DND-41 (cell line): Measurements from ENCODE around the gene PTPRN.

Experiments
- ATAC-seq: fragments of 200-7000 bp; cut with Tn5 transposase; 3 replicates; pipeline ENCODE4 v1.9.1; 2021; ENCODE audit warnings: low read depth; ENCODE audit not compliant: insufficient read depth
- DNase-seq: peaks from one replicate; pipeline ENCODE4 v3.0.0-alpha.2; 2020
- H2AFZ ChIP-seq: 2 replicates; pipeline ENCODE4 v1.6.0; 2012; ENCODE audit warnings: low read depth, low read length
- H3K27ac ChIP-seq: 2 replicates; pipeline ENCODE4 v1.5.1; 2012; ENCODE audit warnings: low read length, inconsistent platforms
- H3K27me3 ChIP-seq: fragments of 200-600 bp; sonication (generic); 2 replicates; pipeline ENCODE4 v1.6.0; 2012; ENCODE audit warnings: low read length, mild to moderate bottlenecking, inconsistent platforms; ENCODE audit not compliant: insufficient read depth, poor library complexity
- H3K36me3 ChIP-seq: 2 replicates; pipeline ENCODE4 v1.5.1; 2012; ENCODE audit warnings: low read length, inconsistent platforms; ENCODE audit not compliant: insufficient read depth
- H3K4me1 ChIP-seq: 2 replicates; pipeline ENCODE4 v1.5.1; 2012; ENCODE audit warnings: mild to moderate bottlenecking, low read length; ENCODE audit not compliant: insufficient read depth
- H3K4me2 ChIP-seq: 2 replicates; pipeline ENCODE4 v1.6.0; 2012; ENCODE audit warnings: mild to moderate bottlenecking, moderate library complexity, low read length, inconsistent platforms; ENCODE audit not compliant: insufficient read depth
- H3K4me3 ChIP-seq, 2 experiments: fragments of 200-600 bp in 1 of 2; shearing (Covaris generic) in 1 of 2; 2 replicates each; pipeline ENCODE4 v1.5.1; 2012 to 2016; ENCODE audit warnings: inconsistent platforms in 2 of 2, low read length in 2 of 2, mild to moderate bottlenecking in 2 of 2, low read depth in 1 of 2, moderate library complexity in 1 of 2
- H3K79me2 ChIP-seq: 2 replicates; pipeline ENCODE4 v1.6.0; 2012; ENCODE audit warnings: low read length, inconsistent platforms; ENCODE audit not compliant: insufficient read depth
- H3K9ac ChIP-seq: 2 replicates; pipeline ENCODE4 v1.6.0; 2012; ENCODE audit warnings: low read depth, mild to moderate bottlenecking, inconsistent platforms, low read length, moderate library complexity
- H3K9me3 ChIP-seq: 2 replicates; pipeline ENCODE4 v1.5.1; 2012; ENCODE audit warnings: low read length, moderate library complexity, mild to moderate bottlenecking, inconsistent platforms; ENCODE audit not compliant: insufficient read depth, severe bottlenecking
- H4K20me1 ChIP-seq: 2 replicates; pipeline ENCODE4 v1.6.0; 2012; ENCODE audit warnings: low read length; ENCODE audit not compliant: insufficient read depth
- CTCF ChIP-seq: IDR thresholded peaks from 2 replicates; pipeline ENCODE4 v1.5.1; 2012; ENCODE audit warnings: borderline replicate concordance, low read length, moderate library complexity, mild to moderate bottlenecking; ENCODE audit not compliant: poor library complexity, severe bottlenecking; ENCODE audit errors: extremely low read depth
- EZH2 ChIP-seq: IDR thresholded peaks from 3 replicates; pipeline ENCODE4 v1.6.1; 2012; ENCODE audit warnings: borderline replicate concordance, low read depth, mild to moderate bottlenecking, moderate library complexity, low read length, inconsistent platforms; ENCODE audit not compliant: severe bottlenecking

The PTPRN gene

DNA sequence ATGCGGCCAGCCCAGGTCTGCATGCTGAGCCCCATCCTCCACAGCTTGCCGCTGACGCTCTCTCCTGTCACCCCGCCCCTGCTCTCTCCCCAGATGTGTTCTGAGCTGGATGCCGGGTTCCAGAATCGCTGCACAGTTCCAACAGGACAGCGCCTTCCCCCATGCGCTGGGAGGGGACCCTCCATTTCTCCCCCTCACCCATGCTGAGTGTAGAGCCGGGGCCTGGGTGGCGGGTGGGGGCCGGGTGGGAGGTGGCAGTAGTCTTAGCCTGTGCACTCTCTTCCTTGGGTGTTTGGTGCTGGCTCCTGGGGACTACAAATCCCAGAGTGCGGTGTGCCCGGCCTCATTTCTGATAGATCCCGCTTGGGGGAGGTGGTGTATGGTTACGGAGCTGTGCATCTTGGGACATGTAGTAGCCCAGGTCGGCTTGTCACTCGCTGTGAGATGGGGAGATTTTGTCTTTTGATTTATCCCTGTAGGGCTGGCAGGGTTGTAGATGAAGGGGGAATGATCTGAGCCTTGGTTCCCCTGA is 23.2 kb downstream of the PTPRN start:
- Histone ChIP-seq H2AFZ (no peak overlapping the region), H3K4me1 (no peaks in the 10 kb centered on the region), H3K36me3 (0 out of 2 replicates have a peak, but pooled peaks cover 8% of the 10 kb centered on the region), H3K79me2 (no peaks in the 10 kb centered on the region), H3K9ac (no peak overlapping the region), H4K20me1 (no peaks in the 10 kb centered on the region; the same call in 1 of the 2 replicates), H3K27me3 (no peaks in the 10 kb centered on the region), H3K4me2 (no peak overlapping the region), H3K4me3 (no peak overlapping the region), H3K9me3 (no peaks in the 10 kb centered on the region), H3K27ac (no peak overlapping the region)
- DNase-seq (no peak), ATAC-seq (peak; percentile 30; the same call in 1 of the 3 replicates)
- TF ChIP-seq EZH2 (no peak), CTCF (no peak)

GRCh38 chr2:219285373-219285735 is 23.8 kb downstream of the PTPRN start:
- H2AFZ ChIP-seq, result no peak overlapping the region
- H3K9me3 ChIP-seq, result no peaks in the 10 kb centered on the region
- no peak overlapping the region for H3K27ac ChIP-seq
- peaks cover under 1% of the 10 kb centered on the region; the same call in 1 of the 2 replicates for H3K4me1 ChIP-seq
- no peak overlapping the region for H3K9ac ChIP-seq
- no peaks in the 10 kb centered on the region for H3K79me2 ChIP-seq
- H3K36me3 ChIP-seq, result 0 out of 2 replicates have a peak, but pooled peaks cover 8% of the 10 kb centered on the region
- H4K20me1 ChIP-seq, result no peaks in the 10 kb centered on the region; the same call in 1 of the 2 replicates
- H3K4me2 ChIP-seq, result no peak overlapping the region
- no peak overlapping the region for H3K4me3 ChIP-seq
- no peaks in the 10 kb centered on the region for H3K27me3 ChIP-seq
- ATAC-seq (no peak), DNase-seq (no peak)
- TF ChIP-seq CTCF (no peak), EZH2 (no peak)

DNA sequence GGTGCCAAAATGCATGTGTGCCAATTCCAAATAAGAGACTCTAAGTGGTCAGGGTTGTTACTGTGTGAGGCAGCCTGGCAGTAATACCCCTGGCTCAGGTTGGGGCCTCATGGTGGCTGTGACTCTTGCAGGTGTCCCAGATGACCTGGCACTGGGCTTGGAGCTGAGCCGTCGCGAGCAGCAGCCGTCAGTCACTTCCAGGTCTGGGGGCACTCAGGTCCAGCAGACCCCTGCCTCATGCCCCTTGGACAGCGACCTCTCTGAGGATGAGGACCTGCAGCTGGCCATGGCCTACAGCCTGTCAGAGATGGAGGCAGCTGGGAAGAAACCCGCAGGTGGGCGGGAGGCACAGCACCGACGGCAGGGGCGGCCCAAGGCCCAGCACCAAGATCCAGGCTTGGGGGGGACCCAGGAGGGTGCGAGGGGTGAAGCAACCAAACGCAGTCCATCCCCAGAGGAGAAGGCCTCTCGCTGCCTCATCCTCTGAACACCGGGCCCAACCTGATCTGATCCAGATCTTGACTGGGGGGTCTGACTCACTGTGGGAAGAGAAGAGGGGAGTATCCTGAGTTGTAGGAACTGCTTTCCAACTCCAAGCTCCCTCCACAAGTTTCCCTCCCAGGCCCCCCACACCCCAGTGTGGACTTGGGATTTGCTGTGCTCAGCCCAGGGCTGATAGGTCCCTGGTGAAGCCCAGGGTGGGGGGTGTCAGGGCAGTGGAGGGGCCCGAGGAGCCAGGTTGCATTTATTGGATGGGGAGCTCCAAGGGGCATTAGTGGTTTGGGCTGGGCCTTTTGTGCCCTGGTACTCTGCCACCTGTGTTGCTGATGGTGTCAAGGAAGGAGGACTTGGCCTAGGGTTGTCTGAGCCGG is 24.5 kb downstream of the PTPRN start:
- Histone ChIP-seq H3K36me3 (0 out of 2 replicates have a peak, but pooled peaks cover 8% of the 10 kb centered on the region), H3K4me2 (no peak overlapping the region), H3K4me1 (peaks cover 6% of the 10 kb centered on the region), H3K27ac (no peak overlapping the region), H3K9me3 (no peaks in the 10 kb centered on the region), H3K27me3 (no peaks in the 10 kb centered on the region), H4K20me1 (no peaks in the 10 kb centered on the region; the same call in 1 of the 2 replicates), H3K4me3 (no peak overlapping the region), H2AFZ (no peak overlapping the region), H3K9ac (no peak overlapping the region), H3K79me2 (no peaks in the 10 kb centered on the region)
- TF ChIP-seq EZH2 (no peak), CTCF (no peak)
- DNase-seq (no peak), ATAC-seq (no peak)
